NCI-H526 treated with DMSO at 0.1 percent for 48 hours (cell line): ENCODE measurements around the gene SPESP1.
"Not testable (repeated sequence)": the region's sequence is repeated elsewhere in the genome, so short reads cannot be mapped to it uniquely, and the experiment has no call there.

Experiments used
- DNase-seq: peaks from one replicate; lab custom pipeline; 2025; lab: John Stamatoyannopoulos, UW

SPESP1 gene

GRCh38 chr15:68963719-68964118 lies 33.4 kb downstream of the SPESP1 start:
- not testable (repeated sequence) for DNase-seq

- DNase-seq: no peak
Observed at GRCh38 chr15:68966996-68967395, 36.7 kb downstream of the SPESP1 start.

- no peak for DNase-seq
Observed at GRCh38 chr15:68967948-68968347, 37.6 kb downstream of the SPESP1 start.

GRCh38 chr15:68969298-68969697 lies 39.0 kb downstream of the SPESP1 start:
- DNase-seq: no peak

- DNase-seq: no peak
Observed at GRCh38 chr15:68972201-68973065, 42.1 kb downstream of the SPESP1 start.

- not testable (repeated sequence) for DNase-seq
Observed at GRCh38 chr15:68975651-68976160, 45.4 kb downstream of the SPESP1 start.

- DNase-seq: not testable (repeated sequence)
Observed at GRCh38 chr15:68977426-68977825, 47.1 kb downstream of the SPESP1 start.

GRCh38 chr15:68979006-68979405 lies 48.7 kb downstream of the SPESP1 start:
- DNase-seq: no peak

- no peak for DNase-seq
Observed at GRCh38 chr15:68979816-68980215, 49.5 kb downstream of the SPESP1 start.

- no peak for DNase-seq
Observed at GRCh38 chr15:68980786-68981185, 50.5 kb downstream of the SPESP1 start.

- no peak for DNase-seq
Observed at GRCh38 chr15:68981941-68982340, 51.6 kb downstream of the SPESP1 start.

- no peak for DNase-seq
Observed at GRCh38 chr15:68982976-68983563, 52.7 kb downstream of the SPESP1 start.

GRCh38 chr15:68983961-68984481 lies 53.7 kb downstream of the SPESP1 start:
- DNase-seq: no peak

- no peak for DNase-seq
Observed at GRCh38 chr15:68984586-68984985, 54.3 kb downstream of the SPESP1 start.

GRCh38 chr15:68985361-68985891 lies 55.1 kb downstream of the SPESP1 start:
- DNase-seq: no peak

GRCh38 chr15:68986322-68986721 lies 56.0 kb downstream of the SPESP1 start:
- no peak for DNase-seq

- DNase-seq: no peak
Observed at GRCh38 chr15:68987120-68987519, 56.8 kb downstream of the SPESP1 start.

- DNase-seq: no peak
Observed at GRCh38 chr15:68987676-68988075, 57.4 kb downstream of the SPESP1 start.

- DNase-seq: no peak
Observed at GRCh38 chr15:68989541-68990230, 59.4 kb downstream of the SPESP1 start.

GRCh38 chr15:68990231-68990991 lies 60.1 kb downstream of the SPESP1 start:
- DNase-seq: peak; percentile 35

GRCh38 chr15:68990992-68991500 lies 60.7 kb downstream of the SPESP1 start:
- no peak for DNase-seq
